GM19240 (cell line): ENCODE measurements around the gene MAP2.

ENCODE experiments used
- DNase-seq: peaks from one replicate; pipeline ENCODE4 v3.0.0; 2011; ENCODE audit warnings: low spot score; ENCODE audit not compliant: insufficient read length

Gene MAP2

DNA sequence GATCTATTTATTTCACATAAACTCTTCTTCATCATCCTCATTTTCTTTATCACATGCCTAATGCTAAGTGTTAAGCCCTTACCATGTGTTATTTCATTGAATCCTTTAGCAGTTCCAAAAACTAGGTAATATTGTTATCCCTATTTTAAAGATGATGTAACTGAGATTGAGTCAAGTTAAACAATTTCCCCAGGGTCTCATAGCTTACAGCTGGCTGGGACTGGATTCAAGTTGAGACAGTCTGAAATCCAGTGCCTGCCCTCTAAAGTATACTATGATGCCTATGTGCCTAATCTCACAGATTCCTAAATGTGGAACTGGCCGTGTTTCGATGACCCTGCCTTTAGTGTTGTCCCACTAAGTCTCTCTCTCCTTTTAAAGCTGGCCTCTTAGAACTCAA lies 108.5 kb downstream of the MAP2 start:
- no peak for DNase-seq

DNA sequence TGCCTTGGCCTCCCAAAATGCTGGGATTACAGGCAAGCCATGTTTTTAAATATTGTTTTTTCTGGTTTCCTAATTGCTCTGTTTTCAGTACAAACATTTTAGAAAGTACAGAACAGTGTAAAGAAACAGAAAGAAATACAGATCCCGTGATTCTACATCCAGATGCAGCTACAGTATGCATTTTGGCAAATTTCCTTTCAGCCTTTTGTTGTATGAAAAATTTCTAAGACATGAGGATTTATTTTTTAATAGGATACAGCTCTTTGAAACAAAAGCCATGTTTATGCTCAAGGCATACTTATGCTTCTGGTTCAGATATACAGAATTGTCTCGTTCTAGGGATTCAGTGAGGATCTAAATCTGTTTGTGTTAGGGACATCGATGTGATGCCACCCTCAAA lies 109.5 kb downstream of the MAP2 start:
- no peak for DNase-seq

DNA sequence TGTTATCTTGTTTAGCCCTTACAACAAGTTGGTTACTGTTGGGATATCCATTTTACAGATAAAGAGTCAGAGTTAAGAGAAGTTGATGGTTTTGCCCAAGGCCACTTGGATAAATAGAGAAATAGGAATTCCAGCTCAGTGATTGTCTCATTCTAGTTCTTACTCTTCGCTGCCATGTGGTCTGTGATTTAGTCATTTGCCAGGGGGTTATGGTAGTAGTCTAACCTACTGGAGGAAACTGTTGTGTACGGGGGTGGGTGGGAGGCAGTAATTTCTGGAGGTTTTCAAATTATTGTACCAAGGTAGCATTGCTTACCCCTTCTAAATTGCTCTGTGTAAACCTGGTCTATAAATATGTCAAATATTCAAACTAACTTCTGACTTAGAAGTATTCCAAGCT lies 110.4 kb downstream of the MAP2 start:
- DNase-seq, result no peak

DNA sequence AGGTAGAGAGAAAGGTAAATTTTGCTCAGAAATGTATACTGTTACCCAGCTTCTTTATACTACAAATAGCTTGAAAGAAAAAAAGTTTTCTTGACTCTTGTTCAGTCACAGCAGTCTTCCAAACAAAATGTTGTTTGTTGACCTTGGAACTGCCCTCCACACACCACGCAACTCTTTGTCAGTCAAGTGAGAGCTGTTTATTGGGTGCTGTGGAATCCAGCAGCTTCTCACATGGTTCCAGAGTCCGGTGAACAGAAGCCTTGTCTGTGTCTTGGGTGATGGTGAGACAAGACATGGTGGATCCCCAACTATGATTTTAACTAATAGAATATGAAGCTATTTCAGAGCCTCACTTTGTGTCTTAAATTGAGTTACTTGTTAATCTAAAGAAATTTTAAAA lies 112.5 kb downstream of the MAP2 start:
- DNase-seq, result no peak

DNA sequence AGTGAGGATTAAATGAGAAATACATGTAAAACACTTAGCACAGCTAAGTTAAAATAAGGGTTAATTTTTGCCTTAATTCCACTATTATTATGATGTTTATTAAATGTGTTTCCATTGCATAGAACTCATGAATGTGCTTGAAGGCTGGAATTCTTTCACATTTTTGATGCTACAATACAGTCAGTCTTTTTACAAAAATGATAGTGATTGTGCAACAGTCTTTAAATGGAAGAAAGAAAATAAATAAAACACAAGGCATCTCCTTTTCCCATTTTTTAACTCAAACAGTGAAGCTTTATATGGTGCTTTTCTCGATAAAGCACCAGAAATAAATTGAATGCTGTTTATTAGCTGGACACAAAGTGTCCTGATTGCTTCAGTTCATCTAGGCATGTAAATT lies 123.9 kb downstream of the MAP2 start:
- no peak for DNase-seq

DNA sequence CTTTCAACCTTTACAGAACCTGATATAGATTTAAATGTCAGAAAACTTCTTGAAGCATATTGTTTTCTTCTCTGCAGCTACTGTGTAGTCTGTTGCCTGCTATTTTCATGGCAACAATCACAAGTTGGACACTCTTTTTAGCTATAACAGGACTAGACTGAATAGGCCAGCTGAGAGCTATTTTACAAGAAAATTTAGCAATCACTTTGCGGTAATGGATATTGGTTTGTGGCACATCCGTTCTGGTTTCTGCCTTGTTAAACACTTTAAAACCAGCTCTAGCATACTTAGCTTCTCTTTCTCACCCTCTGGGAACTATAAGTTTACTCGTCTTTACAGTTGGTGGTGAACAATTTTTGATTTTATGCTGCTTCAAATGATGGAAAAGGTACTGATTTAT lies 125.7 kb downstream of the MAP2 start:
- DNase-seq, result no peak

DNA sequence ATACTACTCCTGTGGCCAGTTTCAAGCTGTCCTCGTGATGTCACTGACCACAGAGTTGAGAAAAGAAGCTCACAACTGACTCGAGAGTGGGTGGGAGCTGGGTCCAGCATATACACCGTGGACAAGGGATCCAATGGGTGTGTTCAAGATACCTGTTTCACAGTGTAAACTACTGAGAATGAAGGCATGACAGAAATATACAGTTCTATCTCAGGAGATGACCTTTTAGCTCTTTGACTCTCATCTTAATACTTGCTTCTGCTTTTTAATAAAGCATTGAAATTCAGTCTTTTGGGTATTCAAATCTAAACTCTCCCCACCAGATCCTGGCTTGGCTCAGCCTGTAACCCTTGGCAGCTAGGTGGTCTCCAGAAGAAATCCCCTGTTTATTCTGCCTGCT lies 130.1 kb downstream of the MAP2 start:
- no peak for DNase-seq

DNA sequence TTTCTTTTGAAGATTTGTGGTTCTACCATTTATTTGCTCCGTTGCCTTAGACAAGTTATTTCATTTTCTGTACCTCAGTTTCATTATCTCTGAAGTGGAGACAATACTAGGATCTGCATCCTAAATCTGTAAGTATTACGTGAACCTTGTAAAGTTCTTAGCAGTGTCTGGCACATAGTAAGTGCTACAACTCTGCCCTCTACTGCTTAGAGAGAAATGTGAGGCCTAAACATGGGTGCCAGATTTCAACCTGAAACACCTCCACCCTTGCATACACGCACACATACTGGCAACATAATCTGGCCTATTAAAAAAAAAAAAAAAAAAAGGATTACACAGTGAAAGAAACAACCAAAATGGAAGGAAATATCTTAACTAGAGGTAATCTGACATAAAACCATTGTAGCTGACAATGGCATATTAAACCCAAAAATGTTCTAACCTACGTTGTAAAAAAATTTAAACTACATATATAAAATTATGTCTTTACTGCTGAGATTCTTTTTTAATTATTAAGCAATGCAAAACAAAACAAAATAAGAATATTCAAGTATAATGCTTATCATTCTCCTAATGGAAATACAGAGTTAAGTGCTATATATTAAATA lies 132.6 kb downstream of the MAP2 start:
- no peak for DNase-seq

DNA sequence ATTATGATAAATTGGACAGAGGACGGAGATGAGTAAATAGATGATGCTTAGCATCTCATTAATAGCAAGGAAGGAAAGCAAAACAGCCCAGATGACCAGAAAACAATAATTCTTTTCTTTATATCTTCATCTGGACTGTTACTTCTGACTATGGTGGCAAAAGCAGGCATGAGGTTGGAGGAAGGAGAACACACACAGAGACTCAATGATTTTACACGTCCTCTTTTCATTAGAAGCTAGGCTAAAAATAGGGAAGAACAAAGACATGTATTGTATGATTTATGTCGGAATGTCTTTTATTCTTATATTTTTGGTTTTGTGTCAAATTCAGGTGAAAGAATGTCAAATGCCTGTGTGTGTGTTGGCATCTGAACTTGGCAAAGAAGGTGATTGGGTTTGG lies 137.1 kb downstream of the MAP2 start:
- DNase-seq, result no peak

DNA sequence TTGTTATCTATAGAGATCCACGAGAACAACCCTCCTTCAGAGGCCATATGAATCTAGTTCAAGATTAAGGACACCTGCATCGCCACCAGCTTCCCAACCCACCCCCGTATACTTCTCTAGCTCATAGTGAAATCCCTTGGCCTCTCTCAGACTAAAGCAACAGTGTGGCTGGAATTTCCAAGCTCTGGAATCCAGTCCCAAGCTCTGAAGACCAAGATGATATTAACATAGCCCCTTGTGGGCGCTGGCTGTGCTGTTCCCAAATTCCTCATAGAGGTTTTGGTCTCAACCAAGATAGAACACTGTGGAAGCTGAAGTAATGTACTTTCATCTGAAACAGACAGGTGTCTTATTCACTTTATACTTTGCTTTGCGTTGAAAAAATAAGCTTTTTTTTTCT lies 139.6 kb downstream of the MAP2 start:
- DNase-seq, result no peak

DNA sequence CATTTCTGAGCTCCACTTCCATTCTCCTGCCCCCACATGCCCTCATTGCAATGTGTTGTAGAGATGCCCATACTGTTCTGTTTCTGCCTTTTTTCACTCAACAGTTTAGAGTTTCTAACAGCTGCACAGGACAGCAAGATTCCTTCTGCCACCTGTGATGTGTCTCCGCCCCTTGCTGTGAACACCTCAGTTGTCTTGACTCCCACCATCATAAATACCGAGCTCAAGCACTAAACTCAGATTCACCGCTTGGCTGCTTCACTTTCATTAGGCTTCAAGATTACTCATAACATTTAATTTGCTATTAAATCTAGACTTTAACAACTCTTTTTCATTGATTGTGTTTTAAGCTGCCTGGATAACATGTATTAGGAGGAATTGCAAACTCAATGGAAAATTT lies 141.0 kb downstream of the MAP2 start:
- DNase-seq, result no peak

DNA sequence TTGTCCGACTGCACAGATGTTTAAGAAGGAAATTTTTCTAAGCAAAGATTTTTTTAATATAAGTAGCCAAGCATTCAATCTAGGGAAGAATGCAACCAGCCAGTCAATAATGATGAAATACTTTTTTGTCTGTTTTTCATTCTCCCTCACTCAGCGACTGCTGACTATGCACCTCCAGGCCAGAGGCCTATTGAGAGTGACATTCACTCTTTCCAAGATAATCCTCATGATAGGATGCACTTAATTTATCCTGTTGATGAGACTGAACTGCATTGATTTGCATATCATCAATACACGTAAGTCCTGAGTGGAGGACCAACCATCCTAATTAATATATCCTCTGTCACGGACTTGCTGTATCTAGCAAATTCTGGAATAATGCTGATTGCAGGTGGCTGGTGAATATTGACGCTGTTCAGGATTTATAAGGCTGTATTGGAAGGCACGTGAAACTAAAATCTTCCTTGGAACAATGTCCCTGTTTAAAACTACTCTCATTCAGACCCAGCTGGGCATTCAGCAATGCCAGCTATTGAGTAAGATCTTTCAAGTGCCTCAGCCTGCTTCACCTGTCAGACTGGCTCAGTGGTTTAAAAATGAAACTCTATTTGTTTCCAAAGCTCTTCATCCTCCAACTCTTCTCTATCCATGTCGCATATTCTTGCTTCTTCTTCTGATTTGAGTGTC lies 142.2 kb downstream of the MAP2 start:
- no peak for DNase-seq

DNA sequence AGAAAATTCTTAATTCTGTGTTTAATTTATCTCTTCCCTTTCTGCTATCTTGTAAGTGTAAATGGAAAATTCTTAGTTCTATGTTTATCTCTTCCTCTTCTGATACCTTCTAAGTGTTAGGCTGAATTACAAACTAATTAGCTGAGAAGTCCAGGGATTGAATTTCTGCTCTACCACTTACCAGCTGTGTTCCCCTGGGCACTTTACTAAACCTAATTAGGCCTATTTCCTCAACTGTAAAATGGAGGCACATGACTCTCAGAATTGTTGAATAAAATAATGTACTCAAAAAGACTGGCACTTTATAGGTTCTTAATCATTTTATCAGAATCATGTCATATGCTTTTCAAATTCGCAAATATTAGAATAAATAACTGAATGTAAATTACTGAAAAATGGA lies 146.3 kb downstream of the MAP2 start:
- DNase-seq, result no peak

DNA sequence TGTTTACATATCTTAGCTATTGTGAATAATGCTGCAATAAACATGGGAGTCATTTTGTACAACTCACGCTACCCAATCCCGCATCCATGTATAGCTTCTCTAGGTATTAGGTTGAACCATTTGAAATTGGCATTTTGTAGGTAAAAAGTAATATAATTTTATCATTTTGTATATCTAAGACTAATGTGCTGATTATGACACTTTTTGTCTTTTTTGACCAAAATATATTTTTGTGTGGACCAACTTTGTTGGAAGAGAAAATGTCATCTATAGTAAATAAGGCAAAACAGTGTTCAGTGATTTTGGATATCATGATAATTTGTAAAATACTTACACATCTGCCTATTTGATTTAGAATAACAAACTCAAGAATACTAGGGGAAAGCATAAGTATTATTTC lies 150.7 kb downstream of the MAP2 start:
- no peak for DNase-seq

DNA sequence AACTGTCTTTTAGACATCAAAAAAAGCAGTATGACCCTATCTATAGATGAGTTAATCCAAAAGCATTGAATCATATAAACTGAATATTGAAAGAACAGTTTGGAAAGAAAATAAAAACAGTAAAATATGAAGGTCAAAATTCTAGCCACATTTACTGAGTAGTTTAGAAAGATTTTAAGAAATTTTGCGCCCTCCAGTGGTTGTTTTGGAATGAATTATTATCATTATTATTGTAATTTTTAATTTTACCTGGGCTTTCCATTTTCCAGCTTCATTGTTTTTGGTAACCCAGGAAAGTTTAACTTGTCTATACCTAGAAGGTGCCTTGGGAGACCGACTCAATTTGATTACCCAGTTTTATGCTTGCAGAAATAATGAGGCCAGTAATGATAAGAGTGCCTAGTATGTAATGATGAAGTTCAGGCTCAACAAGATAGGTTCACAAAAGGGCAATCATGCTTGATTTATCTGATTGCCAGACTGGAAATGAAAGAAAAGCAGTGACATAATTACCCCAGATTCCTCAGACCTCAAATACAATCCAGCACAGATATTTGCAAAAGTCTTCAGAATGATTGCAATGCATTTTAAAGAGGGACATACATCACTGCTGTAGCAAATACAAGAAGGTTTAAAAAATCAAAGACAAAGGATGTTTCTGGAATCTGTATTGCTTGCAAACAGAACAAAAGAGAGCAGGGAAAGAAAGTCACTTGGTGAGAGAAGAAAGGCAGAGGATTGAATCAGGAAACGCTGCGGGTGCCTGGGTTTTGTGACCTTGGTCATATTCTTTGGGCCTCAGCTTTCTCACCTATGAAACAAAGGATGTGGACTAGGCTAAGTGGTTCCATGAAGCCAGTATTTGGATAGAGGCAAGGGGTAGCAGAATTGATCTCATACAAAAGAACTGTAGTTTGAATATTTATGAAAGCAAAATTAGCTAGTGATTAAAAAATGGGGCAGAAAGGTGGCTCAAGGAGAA lies 153.8 kb downstream of the MAP2 start:
- DNase-seq, result no peak

DNA sequence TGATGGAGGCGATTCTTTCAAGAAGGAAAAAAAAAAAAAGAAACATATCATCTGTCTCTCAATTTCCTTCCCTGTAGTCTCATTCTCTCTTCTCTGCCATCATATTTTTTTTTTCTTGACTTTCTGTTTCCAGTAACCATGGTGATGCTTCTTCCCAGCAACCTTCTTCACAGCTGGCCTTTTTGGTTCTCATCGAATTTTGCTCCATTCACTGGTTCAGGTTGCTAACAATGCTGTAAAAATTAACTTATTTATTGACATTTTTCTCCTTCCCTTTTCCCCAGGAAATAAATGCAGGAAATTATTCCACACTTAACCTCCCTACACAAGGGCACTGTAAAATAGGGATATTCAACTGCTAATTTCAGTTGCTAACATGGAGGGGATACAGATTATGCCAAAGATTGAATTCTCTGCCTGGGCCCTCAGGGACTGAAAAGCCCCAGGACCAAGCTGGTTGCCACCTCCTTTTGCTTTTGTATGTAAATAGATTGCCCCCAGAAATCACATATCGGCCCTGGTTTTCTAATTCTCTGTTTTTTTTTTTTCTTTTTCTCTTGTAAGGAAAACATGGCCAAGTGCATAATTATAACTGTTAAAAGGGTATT lies 154.7 kb downstream of the MAP2 start:
- no peak for DNase-seq

DNA sequence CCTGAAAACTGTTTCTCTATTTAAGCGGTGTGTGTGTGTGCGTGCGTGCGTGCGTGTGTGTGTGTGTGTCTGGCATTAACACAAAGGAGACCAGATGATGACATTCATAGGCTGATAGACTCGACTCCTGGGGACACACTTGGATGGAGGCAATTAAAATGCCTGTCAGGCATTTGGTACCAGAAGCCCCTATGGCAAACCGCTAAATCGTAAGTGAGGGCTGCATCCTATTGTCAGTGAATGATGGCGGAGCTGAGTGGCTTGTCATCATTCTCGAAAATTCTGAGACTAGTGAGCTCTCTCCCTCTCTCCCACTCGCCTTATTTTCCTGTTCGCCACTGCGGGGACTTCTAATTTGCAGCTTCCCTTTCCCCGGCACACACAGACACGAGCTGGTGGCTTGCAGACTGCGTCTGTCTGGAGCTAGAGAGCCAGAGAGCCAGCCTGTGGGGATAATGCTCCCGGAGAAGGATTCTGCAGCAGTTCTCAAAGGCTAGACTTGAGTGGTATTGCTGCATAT lies 155.4 kb downstream of the MAP2 start:
- DNase-seq, result no peak

DNA sequence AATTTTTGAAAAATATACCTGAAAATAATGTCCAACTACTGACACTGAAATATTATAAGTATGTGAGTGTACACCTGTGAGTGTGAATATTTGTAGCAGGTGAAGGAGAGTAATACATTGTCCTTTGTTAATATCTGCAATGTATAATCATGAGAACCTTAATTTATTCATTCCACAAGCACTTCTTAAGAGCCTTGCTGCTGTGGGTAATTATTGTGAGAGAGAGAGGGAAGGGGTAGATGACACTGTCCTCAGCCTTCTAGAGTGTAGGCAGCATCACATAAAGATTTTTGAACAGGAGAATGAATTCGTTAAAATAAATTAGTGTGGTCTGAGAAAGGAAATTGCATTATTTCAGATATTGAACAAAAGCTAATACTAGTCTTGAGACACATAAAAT lies 157.2 kb downstream of the MAP2 start:
- no peak for DNase-seq

DNA sequence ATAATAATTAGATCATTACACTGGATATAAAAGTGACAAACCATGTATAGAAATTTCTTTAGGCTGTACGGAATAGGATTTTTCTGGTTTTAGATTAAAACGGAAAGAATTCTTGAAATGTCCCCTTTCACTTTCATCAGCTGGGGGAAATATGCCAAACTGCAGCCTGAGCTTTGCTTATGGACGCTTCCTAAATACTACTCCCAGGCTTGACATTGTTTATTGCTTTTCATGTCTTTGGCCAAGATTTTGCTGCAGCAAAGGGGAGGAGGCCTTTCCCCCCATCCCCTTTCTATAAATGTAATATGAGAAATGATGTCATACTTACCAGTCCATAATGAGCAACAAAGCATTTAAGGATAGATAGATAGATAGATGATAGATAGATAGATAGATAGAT lies 158.4 kb downstream of the MAP2 start:
- DNase-seq, result no peak

DNA sequence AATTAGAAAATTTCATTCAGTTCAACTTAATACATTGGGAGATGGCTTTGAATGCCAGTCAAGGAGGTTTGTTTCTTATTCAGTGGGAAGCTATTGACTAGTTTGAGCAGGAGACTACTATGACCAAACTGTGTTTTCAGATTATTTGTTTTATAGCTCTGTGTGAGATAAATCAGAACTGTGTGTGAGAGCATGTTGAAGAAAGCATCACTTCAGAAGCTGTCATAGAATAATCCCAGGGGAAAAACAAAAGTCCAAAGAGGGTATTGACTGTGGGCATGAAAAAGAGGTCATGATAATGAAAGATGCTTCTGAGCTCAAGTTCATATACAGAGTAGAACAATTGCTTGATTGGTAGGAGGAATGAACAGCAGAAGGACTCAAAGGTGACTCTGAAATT lies 160.6 kb downstream of the MAP2 start:
- no peak for DNase-seq

DNA sequence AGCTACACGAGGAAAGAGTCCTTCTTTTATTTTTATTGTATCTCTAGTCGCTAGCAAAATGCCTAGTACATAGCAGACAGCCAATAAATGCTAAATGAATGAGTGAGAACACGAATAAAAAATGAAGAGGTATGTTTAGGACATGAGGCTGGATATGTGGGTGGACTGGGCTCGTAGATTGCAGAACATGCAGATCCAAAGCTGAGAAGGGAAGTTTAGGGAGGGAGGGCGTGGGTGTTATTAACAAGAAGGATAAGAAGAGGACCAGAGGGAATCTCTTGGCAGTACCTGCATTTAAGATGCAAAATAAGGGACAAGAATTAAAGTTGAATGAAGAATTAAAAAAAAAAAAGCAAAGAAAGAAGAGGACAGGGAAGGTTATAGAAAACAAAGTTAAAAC lies 161.1 kb downstream of the MAP2 start:
- no peak for DNase-seq

DNA sequence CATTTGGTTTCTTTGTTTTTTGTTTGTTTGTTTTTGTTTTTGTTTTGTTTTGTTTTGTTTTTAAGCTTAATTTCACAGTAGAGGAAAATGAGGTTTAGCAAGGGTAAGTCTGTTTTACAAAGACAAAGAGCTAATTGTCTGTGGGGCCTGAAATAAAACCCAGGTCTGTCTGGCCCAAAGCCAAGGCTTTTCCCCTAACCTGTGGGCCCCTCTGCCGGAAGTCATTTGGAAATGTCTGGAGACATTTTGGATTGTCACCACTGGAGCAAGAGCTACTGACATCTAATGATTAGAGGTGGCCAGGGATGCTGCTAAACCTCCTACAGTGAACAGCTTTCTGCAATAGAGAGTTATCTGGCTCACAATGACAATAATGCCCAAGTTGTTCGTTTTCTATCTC lies 167.2 kb downstream of the MAP2 start:
- no peak for DNase-seq
